Left cardiac atrium (tissue), 4 donors: ENCODE measurements around the gene SLC9A8. TPM values are rescaled to one million over a fixed set of nuclear protein-coding genes. Genes with fewer than 3 reads are reported as not detected.

ENCODE experiments used
- ATAC-seq, 2 donors: fragments of 200-7000 bp; cut with Tn5 transposase; one replicate each; pipeline ENCODE4 v1.9.1; 2020; ENCODE audit warnings: mild to moderate bottlenecking in 2 of 2, moderate library complexity in 2 of 2
- DNase-seq: peaks from one replicate; pipeline ENCODE4 v3.0.0-alpha.2; 2020
- intact Hi-C, 2 donors: fragments of 100-400 bp; cut with DNase I; formaldehyde crosslinking; loops; one replicate each; pipeline versions ENCODE4 v1.14.1 to v1.15.1; 2022 to 2023
- total RNA-seq, 2 donors: library from RNA; stranded (reverse); fragmentation: NEBNext Ultra II Directional; extraction: Animal tissue kit (Norgen Biotek cat#: 25700); gene quantifications; one replicate each; pipeline ENCODE4 v1.2.1, GENCODE V29; 2021
- donor health status: DM: no; HTN: yes; CAD: no.
- donor health status: DM: no; HTN: yes; CAD: no; lungs with severe emphysema.
- donor health status: DM: yes; HTN: yes; CAD: no.
- donor health status: Dilated cardiomyopathy.

The SLC9A8 gene
- total RNA-seq, 2 donors from 2014 or later = 6.4 to 6.5 TPM

- DNase-seq (no peak), ATAC-seq (no peak)
- intact Hi-C loops = no loop called here
Observed at GRCh38 chr20:49918446-49918845, 105.8 kb downstream of the SLC9A8 start.

GRCh38 chr20:49919009-49919408 lies 106.4 kb downstream of the SLC9A8 start:
- no peak for ATAC-seq
- no peak for DNase-seq
- intact Hi-C loops = no loop called here

- DNase-seq = no peak
- intact Hi-C loops = no loop called here
Observed at GRCh38 chr20:49919461-49919860, 106.8 kb downstream of the SLC9A8 start.

GRCh38 chr20:49924247-49924646 lies 111.6 kb downstream of the SLC9A8 start:
- ATAC-seq = peak in 1 of 2 donors; percentile 46
- no peak for DNase-seq
- intact Hi-C loops = no loop called here

More at GRCh38 chr20:49919461-49919860, 106.8 kb downstream of the SLC9A8 start:
- ATAC-seq = no peak

GRCh38 chr20:49925901-49926454 lies 113.3 kb downstream of the SLC9A8 start:
- intact Hi-C loops = no loop called here
- DNase-seq (no peak), ATAC-seq (no peak)

GRCh38 chr20:49928411-49929141 lies 115.9 kb downstream of the SLC9A8 start:
- ATAC-seq (peak; percentile 86 to 89), DNase-seq (peak; percentile 80)
- intact Hi-C loops = loop anchor here in 1 of 2 donors (2.0 kb wide), 1 partner anchor 318 kb away; no protein-coding TSS in a partner anchor

GRCh38 chr20:49929142-49929494 lies 116.5 kb downstream of the SLC9A8 start:
- DNase-seq (no peak), ATAC-seq (peak in 1 of 2 donors; percentile 18)
- intact Hi-C loops = loop anchor here in 1 of 2 donors (2.0 kb wide), 1 partner anchor 318 kb away; no protein-coding TSS in a partner anchor

GRCh38 chr20:49935746-49936152 lies 123.1 kb downstream of the SLC9A8 start:
- intact Hi-C loops = no loop called here
- peak; percentile 5 to 10 for ATAC-seq
- no peak for DNase-seq

- intact Hi-C loops = no loop called here
- DNase-seq (peak; percentile 93), ATAC-seq (peak; percentile 95 to 97)
Observed at GRCh38 chr20:49936153-49937026, 123.8 kb downstream of the SLC9A8 start, which contains the start of gene RNF114. Gene RNF114 (plus strand): TSS chr20:49936397. CDS start chr20:49936413, 16 bp downstream.

- intact Hi-C loops = no loop called here
- ATAC-seq (no peak), DNase-seq (no peak)
Observed at GRCh38 chr20:49937027-49937929, 124.7 kb downstream of the SLC9A8 start.

GRCh38 chr20:49938173-49939163 lies 125.8 kb downstream of the SLC9A8 start:
- peak; percentile 76 for DNase-seq
- ATAC-seq = peak in 1 of 2 donors; percentile 3
- intact Hi-C loops = no loop called here

- DNase-seq = no peak
- no peak for ATAC-seq
Observed at GRCh38 chr20:49941456-49941855, 128.8 kb downstream of the SLC9A8 start.

More at GRCh38 chr20:49941456-49941855, 128.8 kb downstream of the SLC9A8 start:
- intact Hi-C loops = no loop called here

Other genes starting within 250 kb of the SLC9A8 start
- 100 to 1,000 TPM in 1 of 2 donors, 10 to 100 TPM in 1; 45.2 to 124 TPM for gene PTGIS, start 244.7 kb upstream of the SLC9A8 start, total RNA-seq
- 10 to 100 TPM; 24.1 to 32.6 TPM for gene B4GALT5, start 99.0 kb upstream of the SLC9A8 start, total RNA-seq
- gene SPATA2, start 102.7 kb downstream of the SLC9A8 start, total RNA-seq = 1 to 10 TPM; 6.5 to 6.8 TPM
- gene RNF114, start 123.6 kb downstream of the SLC9A8 start, total RNA-seq = 10 to 100 TPM; 44.5 to 48.7 TPM
- 1 to 10 TPM; 2.7 to 8.5 TPM for gene SNAI1, start 170.2 kb downstream of the SLC9A8 start, total RNA-seq